22Rv1 (cell line): ENCODE measurements around the gene NAALADL1.

ENCODE experiments used
- H3K27ac ChIP-seq: fragments of 450-650 bp; 2 replicates; pipeline ENCODE4 v1.5.1; 2017
- ZFX ChIP-seq: fragments of 450-650 bp; IDR thresholded peaks from 2 replicates; pipeline ENCODE4 v1.6.1; 2017; ENCODE audit warnings: antibody characterized with exemption, borderline replicate concordance
- TF ChIP-seq, protein P1 (sequence below): fragments of 450-650 bp; IDR thresholded peaks from 2 replicates; pipeline ENCODE4 v1.5.1; 2017; ENCODE audit warnings: mild to moderate bottlenecking

NAALADL1 gene

GRCh38 chr11:65087216-65087615, 28.9 kb upstream of the NAALADL1 start:
- no peak for TF ChIP-seq ZFX
- TF ChIP-seq, protein P1, sequence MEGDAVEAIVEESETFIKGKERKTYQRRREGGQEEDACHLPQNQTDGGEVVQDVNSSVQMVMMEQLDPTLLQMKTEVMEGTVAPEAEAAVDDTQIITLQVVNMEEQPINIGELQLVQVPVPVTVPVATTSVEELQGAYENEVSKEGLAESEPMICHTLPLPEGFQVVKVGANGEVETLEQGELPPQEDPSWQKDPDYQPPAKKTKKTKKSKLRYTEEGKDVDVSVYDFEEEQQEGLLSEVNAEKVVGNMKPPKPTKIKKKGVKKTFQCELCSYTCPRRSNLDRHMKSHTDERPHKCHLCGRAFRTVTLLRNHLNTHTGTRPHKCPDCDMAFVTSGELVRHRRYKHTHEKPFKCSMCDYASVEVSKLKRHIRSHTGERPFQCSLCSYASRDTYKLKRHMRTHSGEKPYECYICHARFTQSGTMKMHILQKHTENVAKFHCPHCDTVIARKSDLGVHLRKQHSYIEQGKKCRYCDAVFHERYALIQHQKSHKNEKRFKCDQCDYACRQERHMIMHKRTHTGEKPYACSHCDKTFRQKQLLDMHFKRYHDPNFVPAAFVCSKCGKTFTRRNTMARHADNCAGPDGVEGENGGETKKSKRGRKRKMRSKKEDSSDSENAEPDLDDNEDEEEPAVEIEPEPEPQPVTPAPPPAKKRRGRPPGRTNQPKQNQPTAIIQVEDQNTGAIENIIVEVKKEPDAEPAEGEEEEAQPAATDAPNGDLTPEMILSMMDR = no peak

DNA sequence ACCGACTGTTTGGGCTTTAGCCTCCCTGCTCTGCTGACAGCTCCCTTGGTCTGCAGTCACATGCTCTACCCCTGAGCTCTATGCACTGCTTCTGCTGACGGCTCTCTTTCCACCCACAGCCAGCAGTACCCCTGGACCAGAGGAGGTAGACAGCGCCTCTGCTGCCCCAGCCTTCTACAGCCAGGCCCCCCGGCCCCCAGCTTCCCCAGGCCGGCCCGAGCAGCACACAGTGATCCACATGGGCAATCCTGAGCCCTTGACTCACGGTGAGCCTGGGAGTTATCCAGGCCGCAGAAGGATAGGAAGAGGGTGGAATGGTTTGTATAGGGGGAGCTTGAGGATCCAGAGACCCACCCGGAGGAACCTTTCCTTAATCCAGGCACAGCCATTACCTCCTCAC, 28.5 kb upstream of the NAALADL1 start:
- H3K27ac ChIP-seq = no peak overlapping the region
- TF ChIP-seq, protein P1 = no peak
- TF ChIP-seq ZFX = no peak

More at GRCh38 chr11:65087216-65087615, 28.9 kb upstream of the NAALADL1 start:
- H3K27ac ChIP-seq = no peak overlapping the region

DNA sequence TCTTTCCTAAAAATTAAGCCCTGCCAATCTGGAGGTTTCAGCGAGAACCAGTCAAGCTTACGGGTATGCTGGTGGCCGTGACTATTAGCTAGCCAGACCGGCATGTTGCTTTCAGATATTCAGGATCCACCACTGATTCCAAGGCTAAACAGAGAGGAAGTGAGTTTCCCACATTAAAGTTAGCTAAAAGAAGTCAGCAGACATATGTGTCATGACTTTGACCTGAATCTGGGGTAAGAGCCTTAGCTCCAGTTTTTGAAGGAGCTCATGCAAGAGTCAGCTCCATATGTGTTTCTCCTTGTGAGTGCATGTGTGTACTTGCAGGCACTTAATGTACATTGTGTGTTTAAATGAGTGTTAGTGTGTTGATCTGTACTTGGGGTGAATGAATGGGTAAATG, 27.1 kb upstream of the NAALADL1 start:
- TF ChIP-seq, protein P1 = no peak
- no peak for TF ChIP-seq ZFX
- no peak overlapping the region for H3K27ac ChIP-seq

DNA sequence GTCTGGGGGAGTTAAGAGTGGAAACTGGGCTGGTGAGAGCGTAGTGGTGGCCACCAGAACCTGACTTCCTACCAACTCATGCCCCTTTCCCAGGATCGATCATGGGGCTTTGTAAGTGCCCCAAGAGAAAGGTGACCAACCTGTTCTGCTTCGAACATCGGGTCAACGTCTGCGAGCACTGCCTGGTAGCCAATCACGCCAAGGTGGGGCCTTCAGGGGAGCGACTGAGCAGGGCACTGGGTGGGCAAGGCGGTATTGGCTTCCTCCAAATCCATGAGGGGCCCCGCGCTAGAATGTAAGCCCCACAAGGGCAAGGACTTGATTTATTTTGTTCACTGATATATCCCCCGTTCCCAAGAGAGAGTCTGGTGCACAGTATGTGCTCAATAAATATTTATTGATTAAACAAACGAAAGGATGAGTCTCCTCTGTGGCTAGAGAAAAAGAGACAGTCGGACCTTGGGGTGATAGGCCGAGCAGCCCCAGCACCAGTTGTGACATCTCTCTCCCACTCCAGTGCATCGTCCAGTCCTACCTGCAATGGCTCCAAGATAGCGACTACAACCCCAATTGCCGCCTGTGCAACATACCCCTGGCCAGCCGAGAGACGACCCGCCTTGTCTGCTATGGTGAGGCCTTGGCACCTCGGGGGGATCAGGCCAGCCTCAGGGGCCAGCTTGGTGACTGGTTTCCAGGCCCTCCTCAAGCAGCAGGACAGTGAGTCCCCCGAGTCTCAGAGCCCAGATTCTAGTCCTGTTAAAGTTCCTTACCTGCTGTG, 26.4 kb upstream of the NAALADL1 start:
- H3K27ac ChIP-seq = peak overlapping the region; percentile 80
- TF ChIP-seq, protein P1 = no peak
- no peak for TF ChIP-seq ZFX

GRCh38 chr11:65083834-65084597, 25.7 kb upstream of the NAALADL1 start, which contains the start of the genes CDCA5 and ZFPL1:
Gene CDCA5 (minus strand): TSS chr11:65084040. CDS start chr11:65083978, 62 bp downstream.
Gene ZFPL1 (plus strand): TSS chr11:65084222. CDS start chr11:65084699, 477 bp downstream.
- no peak for TF ChIP-seq ZFX
- TF ChIP-seq, protein P1 = no peak
- H3K27ac ChIP-seq = peak within 1 kb of the TSS; percentile 80

DNA sequence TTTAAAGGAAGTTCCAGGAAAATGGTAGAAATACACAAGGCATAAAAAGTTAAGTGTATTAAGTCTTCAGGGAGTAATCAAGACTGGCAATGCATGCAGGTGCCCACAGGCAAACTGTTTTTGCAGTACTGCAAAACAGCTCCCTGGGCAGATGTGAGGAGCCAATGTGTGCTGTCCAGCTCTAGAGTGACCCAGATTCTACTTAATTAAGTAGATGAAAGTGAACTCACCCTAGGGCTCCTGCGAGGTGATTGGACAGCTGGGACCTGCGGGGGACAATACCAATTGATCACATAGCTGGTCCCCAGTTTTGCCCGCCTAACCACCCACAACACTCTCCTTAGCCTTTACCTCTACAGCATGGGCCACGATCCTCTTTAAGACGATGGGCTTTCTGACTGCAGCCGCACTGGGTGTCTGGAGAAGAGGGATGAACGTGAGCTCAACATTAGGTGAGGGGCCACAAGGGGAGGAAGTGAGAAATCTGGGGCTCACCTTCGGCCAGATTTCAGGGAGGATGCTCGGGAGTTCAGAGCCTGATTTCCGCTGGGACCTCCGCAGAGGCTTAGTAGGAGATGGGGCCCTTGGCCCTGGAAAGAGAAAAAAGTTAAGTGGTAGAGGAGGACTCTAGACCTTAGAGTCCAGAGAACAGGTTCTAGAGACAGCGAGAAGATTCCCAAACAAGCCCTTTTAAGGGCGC, 24.9 kb upstream of the NAALADL1 start:
- H3K27ac ChIP-seq = peak overlapping the region; percentile 80
- TF ChIP-seq, protein P1 = no peak
- TF ChIP-seq ZFX = no peak
